T47D (cell line): ENCODE data around the gene SPHK1.

Experiments
- DNase-seq, 2 experiments: peaks; one replicate each; pipeline versions ENCODE4 v3.0.0 to v3.0.0-alpha.2; 2011 to 2012; ENCODE audit warnings: low read depth in 1 of 2, low spot score in 1 of 2
- JUND ChIP-seq: IDR thresholded peaks from 2 replicates; pipeline ENCODE4 v1.6.1; 2012; ENCODE audit warnings: low read depth
- in situ Hi-C: cut with HindIII; loops from 2 replicates; pipeline ENCODE4 v1.10.0; 2016; ENCODE audit warnings: low sequenced_read_pairs, low pct_unique_long_range_greater_than_20kb

SPHK1 gene

DNA sequence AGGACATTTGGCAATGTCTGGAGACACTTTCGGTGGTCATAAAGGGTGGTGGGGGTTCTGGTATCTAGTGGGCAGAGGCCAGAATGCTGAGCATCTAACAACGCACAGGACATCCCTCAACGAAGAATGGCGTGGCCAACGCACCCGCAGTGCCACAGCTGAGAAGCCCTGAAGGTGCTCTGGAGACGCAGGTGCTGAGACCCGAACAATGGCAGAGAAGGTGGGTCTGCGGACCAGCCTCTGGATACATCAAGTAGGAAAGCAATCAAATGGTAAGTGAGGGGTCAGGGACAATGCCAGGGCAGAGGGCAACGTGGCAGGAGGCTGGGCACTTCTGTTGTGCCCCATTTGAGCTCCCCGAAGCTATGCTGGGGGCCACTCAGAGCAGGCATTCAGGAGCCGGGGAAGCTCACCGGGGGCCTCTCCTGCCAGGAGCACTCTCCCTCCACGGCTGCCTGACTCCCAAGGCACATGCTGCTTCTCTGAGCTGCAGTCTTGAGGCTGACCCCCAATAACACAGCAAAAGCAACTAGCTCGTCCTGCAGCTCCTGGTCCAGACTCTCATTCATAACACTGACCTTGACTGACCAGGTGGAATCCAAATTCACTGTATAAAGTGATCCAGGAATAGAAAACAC, 26.0 kb downstream of the SPHK1 start:
- TF ChIP-seq JUND = no peak
- in situ Hi-C loops = no loop called here
- DNase-seq = no peak

DNA sequence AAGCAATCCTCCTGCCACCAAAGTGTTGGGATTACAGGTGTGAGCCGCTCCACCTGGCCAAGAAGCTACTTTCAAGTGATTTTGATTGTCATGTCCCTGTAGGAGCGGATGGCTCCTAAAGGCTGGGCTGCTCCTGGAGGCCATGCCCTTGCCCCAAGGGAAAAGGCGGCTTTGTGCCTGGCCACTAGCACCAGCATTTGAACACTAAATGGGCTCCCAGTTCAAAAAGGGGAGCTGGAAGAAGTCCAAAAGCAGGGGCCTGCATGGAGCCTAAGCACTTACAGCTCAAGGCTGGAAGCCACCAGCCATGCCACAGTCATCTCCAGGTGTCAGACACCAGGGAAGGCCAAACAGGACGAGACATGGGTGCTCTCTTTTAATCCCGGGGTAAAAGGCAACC, 26.8 kb downstream of the SPHK1 start:
- TF ChIP-seq JUND = no peak
- in situ Hi-C loops = no loop called here
- DNase-seq = no peak

DNA sequence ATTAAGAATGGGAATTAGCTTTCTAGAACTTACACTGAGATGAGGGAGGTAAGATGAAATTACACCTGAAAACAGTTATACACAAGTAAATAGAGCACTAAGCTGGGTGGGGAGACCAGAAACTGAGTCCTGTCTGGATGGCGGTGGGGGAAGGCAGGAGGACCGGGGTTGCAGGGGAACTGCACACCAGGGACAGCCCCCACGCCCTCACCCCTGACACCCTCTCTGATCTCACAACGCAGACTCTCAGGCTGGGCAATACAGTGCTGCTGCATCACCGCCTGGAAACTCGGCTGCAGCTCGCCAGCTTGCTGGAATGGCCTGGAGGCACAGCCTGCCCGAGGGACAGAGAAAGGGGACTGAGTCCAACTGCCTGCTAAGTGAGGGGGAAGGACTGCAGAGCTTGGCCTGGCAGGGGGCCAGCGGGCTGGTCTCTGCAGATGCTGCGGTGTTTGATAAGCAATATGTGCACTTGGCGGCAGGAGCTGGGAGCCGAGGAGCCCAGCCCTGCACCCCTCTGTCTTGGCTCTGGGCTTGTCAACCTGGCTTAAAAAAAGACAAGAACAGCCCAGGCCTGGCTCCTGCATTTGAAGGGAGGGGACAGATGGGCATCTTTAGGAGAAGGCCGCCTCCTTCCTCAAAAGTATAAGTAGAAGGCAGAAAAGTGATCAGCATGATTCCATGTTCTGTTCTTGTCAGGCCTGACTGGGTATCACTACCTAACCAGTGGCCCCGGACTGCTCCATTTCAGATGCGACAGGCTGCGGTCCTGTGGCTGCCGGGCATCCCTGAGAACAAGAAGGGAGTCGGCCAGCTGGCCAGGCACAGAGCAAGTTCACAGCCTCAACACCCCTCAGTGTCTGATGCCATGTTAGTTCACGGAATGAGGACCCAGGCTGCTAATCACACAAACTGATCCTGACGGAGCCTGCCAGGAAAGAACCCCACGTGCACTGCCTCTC, 30.2 kb downstream of the SPHK1 start:
- no peak for DNase-seq
- TF ChIP-seq JUND = no peak
- in situ Hi-C loops = no loop called here

DNA sequence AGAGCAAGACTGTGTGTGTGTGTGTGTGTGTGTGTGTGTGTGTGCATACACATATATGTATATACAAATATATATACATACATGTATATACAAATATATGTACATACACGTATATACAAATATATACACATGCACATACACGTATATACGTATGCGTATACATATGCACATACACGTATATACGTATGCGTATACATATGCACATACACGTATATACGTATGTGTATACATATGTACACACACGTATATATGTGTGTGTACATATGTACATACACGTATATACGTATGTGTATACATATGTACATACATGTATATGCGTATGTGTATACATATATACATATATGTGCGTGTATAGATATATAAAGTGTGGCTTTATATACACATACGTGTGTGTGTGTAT, 31.4 kb downstream of the SPHK1 start:
- in situ Hi-C loops = no loop called here
- TF ChIP-seq JUND = no peak
- no peak for DNase-seq

DNA sequence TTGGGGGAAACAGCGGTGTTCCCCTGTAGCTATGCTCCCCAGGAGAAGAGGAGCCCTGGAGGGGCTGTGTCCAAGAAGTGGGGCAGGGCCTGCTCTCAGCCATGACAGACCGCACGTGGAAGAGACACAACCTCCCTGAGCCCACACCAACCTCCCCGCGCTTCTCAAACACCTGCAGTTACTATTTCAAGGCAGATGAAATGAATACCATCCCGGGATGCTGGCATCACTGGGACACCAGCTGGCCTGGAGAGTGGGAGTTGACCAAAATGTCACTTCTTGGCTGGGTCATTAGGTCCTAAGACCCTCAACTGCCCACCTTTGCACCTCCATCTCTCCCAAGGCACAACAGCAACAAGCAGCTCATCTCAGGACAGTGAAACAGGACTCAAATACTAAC, 32.0 kb downstream of the SPHK1 start:
- in situ Hi-C loops = no loop called here
- TF ChIP-seq JUND = no peak
- no peak for DNase-seq

DNA sequence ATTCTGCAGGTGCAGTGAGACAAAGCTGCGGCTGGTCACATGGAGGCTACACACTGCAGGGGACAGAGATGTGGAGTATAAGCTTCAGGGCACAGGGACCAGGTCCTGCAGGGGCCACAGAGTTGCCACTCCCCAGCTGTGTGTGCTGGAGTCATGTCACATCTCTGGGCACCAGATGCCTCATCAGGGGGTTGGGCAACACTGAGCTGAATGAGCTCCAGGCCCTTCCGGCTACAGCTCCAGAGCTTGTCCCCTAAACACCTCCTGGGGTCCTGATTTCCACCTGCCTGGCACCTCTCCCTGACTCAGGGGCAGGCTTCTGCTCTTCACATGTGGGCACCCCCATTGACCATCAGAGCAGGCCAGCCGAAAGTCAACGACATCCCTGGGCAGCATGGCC, 32.5 kb downstream of the SPHK1 start:
- DNase-seq = no peak

DNA sequence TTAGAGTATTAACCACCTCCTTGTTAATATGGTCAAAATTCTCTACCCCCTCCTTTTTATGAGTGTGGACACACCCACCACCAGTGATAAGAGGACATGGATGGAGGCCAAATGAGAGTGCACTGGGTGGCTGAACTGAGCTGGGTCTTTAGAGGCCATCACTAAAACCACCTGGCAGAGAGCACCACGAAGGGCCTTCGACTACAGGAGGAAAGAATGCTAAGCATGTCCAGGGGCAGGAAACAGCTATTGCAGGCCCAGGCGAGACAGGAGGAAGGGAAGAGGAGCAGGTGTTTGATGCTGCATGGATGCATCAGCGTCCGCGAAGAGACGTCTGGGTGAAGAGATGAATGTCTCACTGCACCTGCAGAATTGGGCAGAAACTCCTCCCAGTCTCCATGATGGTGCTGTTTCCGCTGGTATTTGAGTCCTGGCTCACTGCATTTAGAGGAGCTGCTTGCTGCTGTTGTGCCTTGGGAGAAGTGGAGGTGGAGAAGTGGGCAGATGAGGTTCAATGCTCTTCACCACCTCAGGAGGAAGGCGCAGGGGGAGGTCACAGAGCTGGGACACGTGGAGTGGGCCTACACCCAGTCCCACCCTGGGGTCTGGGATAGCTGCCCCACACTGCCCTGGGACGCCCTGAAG, 33.2 kb downstream of the SPHK1 start:
- TF ChIP-seq JUND = no peak
- in situ Hi-C loops = no loop called here
- DNase-seq = no peak

More for the DNA sequence above, 32.5 kb downstream of the SPHK1 start:
- TF ChIP-seq JUND = no peak
- in situ Hi-C loops = no loop called here

DNA sequence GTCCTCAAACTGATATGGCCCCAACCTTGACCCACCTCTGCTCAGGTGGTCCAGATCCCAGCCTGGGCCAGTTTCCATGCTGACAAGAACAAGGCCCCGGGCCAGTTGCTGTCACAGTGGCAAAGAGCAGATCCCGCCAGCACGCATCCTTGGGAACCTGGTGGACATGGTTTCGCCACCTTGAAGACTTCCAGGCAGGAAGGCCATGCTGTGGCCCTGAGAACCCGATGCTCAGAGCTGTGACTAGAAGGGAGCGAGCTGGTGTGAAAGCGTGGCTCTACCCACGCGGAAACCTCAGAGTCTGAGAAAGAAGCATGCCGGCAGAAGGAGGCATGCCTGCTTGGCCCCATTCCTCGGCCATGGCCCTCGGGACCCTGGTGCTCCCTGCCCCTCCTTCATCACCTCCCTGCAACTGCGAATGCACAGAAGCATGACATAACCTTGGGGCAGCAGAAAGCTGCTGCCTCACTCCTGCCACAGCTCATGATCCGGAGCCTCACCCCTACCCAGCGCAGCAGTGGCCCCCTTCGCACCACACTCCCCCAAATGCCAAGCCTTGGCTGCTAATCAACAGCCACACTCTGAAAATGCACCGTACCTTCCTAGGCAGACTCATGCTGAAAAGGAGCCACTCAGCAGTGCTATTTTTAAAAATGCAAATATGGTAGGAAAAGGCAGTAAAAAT, 35.3 kb downstream of the SPHK1 start:
- in situ Hi-C loops = no loop called here
- no peak for DNase-seq
- TF ChIP-seq JUND = no peak

DNA sequence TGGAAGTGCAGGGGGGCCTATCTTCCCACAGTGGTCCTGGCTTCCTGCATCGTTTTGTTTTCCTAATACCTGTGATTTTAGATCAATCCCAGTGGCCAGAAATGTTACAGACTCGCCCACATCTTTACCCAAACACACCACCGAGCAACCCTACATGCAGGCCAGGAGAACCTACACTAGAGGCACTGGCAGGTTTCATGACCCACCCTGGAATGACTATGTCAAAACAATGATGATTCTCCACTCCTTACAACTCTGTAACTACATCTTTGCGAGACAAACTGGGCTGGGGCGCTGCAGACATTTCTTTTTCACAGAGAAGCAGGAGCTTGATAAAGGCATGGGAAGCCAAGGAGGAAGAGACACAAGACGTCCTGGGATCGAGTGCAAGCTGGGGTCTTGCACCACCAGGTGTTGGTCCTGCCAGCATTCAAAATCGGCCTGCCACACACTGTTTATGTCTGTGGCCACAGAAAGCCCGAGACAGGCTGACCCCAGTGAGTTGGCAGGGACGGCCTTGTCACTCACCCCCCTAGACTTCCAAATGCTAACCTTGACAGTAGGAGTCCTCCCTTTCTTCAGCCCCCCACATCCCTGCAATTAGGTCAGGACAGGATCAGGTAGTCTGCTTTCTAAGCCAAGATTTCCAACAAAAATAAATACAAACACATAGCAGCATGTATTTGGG, 36.1 kb downstream of the SPHK1 start:
- no peak for DNase-seq
- in situ Hi-C loops = no loop called here
- no peak for TF ChIP-seq JUND

DNA sequence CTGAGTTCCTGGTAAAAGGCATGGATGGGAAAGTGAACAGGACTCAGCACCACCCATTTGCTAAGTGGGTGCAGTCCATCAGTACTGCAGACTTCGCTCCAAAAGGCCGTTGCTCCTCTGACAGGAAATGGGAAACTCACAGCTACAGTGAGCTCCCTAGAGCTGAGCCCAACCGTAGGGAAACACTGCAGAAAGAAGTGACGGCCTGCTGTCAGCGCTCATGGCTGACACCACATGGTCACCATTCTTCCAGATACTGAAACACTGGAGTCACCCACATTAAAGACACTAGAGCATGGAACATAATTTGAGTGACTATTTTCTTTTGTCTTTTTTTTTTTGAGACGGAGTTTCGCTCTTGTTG, 36.6 kb downstream of the SPHK1 start:
- TF ChIP-seq JUND = no peak
- no peak for DNase-seq
- in situ Hi-C loops = no loop called here

DNA sequence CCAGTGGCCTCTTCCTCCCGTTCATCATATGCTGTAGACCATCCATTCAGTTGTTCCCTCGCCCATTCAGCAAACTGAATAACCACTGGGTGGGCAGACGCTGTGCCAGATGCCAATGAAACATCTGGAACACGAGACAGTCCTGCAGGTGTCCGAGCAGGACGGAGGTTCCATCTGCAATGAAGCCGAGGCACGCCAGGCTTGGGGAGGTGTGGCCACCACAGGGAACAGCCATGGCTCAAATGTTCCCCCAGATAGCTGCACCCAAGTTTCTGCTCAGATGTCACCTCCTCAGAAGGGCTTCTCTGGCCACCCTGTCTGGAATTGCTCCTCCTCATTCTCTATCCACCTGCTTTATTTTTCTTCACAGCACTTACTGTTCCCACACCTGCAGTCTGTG, 38.0 kb downstream of the SPHK1 start:
- TF ChIP-seq JUND = no peak

DNA sequence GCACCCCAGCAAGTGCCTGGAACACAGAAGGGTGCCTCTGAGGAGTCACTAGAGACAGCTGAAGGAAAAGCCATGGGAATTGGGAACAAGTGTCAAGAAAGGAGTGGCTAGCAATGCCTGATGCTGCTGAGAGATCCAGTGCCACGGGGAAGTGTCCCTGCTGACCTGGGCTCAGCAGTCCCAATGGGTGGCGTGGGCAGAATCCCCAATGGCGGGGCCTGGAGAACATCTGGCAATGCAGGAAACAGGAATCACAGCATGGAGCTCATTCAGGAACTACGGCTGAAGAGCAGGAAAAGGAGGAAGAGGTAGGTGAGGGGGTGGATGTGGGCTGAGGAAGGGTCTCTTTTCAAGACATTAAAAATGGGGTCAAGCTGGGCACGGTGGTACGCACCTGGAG, 38.5 kb downstream of the SPHK1 start:
- TF ChIP-seq JUND = no peak
- in situ Hi-C loops = no loop called here
- no peak for DNase-seq

More for the DNA sequence above, 38.0 kb downstream of the SPHK1 start:
- in situ Hi-C loops = no loop called here
- DNase-seq = no peak
